GM21526 (cell line): ENCODE measurements around the gene KIF4B.
"Not testable (repeated sequence)": the region's sequence is repeated elsewhere in the genome, so short reads cannot be mapped to it uniquely, and the experiment has no call there.

ENCODE experiments used
- ATAC-seq: cut with Tn5 transposase; IDR thresholded peaks from one replicate; pipeline ENCODE4 v1.9.1; 2021; ENCODE audit warnings: moderate library complexity; ENCODE audit not compliant: unreplicated experiment, low FRiP score

The KIF4B gene

DNA sequence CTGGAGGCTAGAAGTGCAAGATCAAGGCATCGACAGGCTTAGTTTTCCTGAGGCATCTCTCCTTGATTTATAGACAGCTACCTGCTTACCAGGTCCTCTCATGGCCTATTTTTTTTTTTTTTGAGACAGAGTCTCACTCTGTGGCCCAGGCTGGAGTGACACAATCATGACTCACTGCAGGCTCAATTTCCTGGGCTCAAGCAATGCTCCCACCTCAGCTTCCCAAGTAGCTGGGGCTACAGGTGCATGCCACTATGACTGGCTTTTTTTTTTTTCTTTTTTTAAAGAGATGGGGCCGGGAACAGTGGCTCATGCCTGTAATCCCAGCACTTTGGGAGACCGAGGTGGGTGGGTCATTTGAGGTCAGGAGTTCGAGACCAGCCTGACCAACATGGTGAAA, 10.8 kb upstream of the KIF4B start:
- not testable (repeated sequence) for ATAC-seq

DNA sequence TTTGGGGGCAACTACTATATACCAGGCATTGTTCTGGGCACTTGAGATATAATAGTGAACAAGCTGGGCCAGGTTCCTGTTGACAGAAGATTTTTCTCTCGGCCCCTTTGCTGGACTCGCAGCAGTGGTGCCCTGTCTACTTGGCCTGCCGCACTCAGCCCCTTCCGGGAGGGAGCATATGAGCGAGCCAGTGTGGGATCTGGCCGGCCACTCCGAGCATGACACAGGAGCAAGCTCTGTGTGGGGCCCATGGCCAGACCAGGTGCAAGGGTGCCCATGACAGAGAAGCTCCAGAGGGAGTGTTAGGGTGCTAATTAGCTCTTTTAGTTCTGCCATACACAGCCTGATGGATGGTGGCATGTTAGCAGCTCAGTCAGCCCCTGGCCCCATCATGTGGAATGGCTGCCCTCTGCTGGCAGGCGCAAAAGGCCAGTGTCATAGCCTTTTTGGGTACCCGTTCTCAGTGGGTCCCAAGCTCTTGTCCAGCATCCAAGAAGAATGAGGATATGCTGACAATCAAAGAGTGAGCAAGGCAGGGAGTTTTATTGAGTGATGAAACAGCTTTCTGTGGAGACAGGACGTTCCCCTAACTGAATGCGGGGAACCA, 9.3 kb upstream of the KIF4B start:
- no peak for ATAC-seq

DNA sequence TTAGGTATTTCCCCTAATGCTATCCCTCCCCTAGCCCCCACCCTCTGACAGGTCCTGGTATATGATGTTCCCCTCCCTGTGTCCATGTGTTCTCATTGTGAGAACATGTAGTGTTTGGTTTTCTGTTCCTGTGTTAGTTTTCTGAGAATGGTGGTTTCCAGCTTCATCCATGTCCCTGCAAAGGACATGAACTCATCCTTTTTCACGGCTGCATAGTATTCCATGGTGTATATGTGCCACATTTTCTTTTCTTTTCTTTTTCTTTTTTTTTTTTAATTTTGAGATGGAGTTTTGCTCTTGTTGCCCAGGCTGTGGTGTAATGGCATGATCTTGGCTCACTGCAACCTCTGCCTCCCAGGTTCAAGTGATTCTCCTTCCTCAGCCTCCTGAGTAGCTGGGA, 7.3 kb upstream of the KIF4B start:
- not testable (repeated sequence) for ATAC-seq

GRCh38 chr5:155008669-155009068, 4.9 kb upstream of the KIF4B start:
- no peak for ATAC-seq

- ATAC-seq: no peak
Observed at GRCh38 chr5:155010881-155011280, 2.7 kb upstream of the KIF4B start.

DNA sequence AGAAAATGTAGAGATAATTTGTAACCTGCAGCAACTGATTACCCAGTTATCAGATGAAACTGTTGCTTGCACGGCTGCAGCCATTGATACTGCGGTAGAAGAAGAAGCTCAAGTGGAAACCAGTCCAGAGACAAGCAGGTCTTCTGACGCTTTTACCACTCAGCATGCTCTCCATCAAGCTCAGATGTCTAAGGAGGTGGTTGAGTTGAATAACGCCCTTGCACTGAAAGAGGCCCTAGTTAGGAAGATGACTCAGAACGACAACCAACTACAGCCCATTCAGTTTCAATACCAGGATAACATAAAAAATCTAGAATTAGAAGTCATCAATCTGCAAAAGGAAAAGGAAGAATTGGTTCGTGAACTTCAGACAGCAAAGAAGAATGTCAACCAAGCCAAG, 1.7 kb downstream of the KIF4B start:
- no peak for ATAC-seq

DNA sequence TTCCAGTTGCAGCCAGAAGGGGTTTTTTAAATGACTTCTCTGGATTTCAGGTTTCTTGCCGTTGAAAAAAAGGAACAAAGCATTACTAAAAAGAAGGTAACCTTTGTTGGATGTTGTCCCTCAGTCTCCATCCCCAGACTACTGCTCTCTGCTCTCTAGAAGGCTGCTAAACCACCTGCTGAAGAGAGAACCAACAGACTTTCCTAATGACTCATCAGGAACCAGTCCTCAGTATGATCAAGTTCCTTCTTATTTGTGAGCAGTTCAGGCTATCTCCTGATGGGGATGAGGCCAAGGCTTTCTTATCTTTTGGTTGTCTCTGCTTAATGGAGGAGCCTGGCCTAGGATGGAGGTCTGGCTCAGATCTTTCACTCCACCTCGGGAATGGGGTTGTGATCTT, 4.1 kb downstream of the KIF4B start:
- peak; percentile 98 for ATAC-seq

DNA sequence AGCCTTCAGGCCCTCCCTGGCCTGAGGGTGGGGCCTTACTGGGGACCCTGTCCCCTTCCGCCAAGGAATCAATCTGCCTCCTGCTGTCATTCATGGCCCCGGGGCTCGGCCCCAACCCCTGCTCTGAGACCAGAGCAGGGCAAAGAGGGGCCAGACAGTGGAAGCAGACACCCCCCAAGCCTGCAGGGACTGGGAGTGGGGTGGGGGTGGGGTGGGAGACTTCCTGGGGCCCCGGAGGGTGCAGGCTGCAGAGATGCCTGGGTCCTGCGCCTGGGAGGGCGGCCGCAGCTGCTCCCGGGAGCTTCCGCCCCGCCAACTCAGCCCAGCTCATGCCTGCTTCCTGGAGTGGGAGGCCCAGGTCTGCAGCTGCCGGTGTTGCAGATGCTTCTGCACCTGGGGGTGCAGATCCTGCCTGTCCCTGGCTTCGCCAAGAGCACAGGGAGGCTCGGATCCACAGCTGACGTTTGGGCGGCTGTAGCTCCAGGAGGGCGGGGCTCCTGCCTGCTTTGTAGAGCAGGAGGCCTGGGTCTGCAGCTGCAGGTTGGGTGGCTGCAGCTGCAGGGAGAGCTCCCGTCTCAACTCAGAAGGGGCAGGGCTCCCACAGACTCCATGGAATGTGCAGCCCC, 6.2 kb downstream of the KIF4B start:
- no peak for ATAC-seq

GRCh38 chr5:155021842-155022241, 8.3 kb downstream of the KIF4B start:
- no peak for ATAC-seq

DNA sequence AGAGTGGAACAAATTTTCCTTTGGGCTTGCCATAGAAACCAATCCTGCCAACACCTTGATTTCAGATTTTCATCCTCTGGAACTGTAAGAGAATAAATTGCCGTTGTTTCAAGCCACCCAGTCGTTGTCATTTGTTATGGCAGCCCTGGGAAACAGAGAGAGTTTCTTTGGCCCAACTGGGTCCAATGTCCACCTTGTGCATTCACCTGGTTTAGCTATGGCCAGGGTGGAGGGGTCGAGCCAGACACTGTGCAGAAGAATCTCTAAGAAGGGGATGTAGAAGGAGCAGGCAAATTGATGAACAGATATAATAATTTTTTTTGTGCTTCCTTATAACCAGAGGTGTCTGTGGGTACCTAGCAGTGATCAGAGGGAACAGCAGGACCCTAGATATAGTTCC, 9.8 kb downstream of the KIF4B start:
- ATAC-seq: no peak

- ATAC-seq: no peak
Observed at GRCh38 chr5:155024015-155024414, 10.5 kb downstream of the KIF4B start.

GRCh38 chr5:155025895-155026294, 12.3 kb downstream of the KIF4B start:
- ATAC-seq: no peak

GRCh38 chr5:155027993-155028629, 14.6 kb downstream of the KIF4B start:
- peak; percentile 52 for ATAC-seq

DNA sequence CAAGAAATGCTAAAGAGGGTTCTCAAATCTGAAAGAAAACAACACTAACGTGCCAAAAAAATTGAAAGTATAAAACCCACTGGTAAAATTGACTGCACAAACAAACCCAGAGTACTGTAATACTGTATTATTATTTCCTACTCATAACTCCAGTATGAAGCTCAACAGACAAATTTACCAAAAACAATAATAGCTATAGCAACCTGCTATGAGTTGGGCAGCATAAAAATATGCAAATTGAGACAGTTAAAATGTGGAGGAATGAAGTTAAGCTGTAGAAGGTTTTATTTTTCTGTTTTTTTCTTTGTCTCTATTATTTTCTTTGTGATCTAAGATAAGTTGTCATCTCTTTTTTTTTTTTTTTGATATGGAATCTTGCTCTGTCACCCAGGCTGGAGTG, 15.7 kb downstream of the KIF4B start:
- ATAC-seq: no peak

GRCh38 chr5:155034145-155034744, 20.7 kb downstream of the KIF4B start:
- not testable (repeated sequence) for ATAC-seq

GRCh38 chr5:155035087-155035486, 21.5 kb downstream of the KIF4B start:
- ATAC-seq: not testable (repeated sequence)

DNA sequence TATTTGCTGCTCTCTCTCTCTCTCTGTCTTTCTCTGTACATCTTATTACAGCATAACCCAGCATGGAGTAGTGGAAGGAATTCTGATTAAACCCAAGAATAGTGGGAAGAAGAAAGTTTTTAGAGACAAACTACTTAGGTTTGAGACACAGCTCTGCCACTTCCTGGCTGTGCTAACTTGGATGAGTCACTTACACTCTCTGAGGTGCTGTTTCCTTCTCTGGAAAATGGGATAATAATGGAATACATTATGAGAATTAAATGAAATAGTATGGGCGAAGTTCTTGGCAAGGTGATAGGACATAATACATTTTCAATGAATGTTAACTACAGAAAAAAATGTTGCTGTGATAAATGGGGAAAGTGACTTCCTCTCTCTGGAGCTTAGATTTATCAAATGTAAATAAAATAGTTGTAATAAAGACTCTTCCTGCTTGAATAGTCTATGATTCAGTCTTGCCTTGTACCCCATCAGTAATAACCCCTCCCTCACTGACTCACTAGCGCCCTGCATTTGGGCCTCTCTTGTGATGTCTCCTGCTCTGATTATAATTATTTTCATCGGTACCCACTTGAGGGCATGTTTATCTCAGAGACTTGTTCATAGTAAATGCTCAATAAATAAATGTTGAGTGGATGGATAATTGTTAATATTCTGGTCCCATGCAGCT, 27.6 kb downstream of the KIF4B start:
- no peak for ATAC-seq

DNA sequence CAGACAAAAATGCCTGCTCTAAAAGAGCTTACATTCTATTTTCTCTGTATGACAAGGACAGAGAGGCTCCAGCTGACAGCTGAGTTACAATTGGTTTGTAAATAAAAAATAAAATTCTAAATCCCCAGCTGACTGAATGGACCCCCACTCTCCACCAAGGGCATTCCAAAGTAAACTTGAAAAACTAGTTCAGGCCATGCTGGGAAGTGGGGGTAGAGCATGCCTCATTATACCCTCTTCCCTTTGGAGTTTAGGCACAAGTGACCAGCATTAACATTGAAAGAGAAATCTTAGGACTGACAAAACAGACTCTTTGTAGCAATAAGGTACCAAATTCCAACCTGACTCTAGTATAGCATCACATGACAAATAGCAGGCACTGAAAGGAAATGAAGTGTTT, 31.0 kb downstream of the KIF4B start:
- no peak for ATAC-seq

DNA sequence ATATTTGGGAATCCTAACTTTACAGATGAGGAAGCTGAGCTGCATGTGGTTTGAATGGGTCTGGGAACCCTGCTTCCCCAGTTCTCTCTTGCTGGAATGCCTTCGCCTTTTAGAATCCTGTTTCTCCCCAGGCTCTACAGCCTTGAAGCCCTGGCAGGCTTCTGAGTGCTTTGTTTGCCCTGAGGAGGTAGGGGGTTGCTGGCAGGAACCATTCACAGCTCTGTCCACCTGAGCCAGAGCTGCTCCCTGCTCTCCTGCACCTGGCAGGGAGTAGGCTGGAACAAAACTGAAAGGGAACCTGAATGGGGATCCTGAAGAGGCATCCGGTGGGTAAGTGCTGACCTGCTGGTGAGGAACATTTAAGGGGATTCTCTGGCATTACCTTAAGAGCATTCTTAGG, 33.0 kb downstream of the KIF4B start:
- no peak for ATAC-seq

- no peak for ATAC-seq
Observed at GRCh38 chr5:155047818-155048217, 34.3 kb downstream of the KIF4B start.
